ENCODE data around the gene RBMXL3. TPM values are rescaled to one million over a fixed set of nuclear protein-coding genes. Genes with fewer than 3 reads are reported as not detected.

The RBMXL3 gene
- not detected for total RNA-seq
- polyA plus RNA-seq = not detected

DNA sequence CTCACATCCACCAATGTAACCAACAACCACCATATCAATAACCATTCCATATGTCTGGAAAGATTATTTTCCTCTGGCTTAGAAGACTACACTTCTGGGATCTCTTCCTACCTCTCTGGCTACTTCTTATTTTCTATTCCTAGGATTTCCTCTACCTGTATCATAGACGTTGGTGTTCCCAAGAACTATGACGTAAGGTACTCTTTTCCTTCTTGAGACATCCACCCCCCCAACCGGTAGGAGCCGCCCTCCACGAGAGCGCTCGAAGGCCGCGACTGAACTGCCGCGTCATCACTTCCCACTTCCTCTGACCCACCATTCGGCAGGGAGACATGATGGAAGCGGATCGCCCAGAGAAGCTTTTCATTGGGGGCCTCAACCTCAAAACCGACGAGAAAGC is at the start of gene RBMXL3:
RBMXL3 (plus strand) TSS at position 301 of the 400 bp plus-strand sequence; CDS start at position 333, 32 bp downstream.
- 97 to 98% methylated on average over 16 of the region's 16 CpGs for WGBS, 2 donors
- Histone ChIP-seq H3K4me3 (no peak within 1 kb of the TSS), H3K4me1 (peaks cover 0 to 11% (median 2%) of the 10 kb centered on the region in 4 donors), H3K9me3 (no peaks in the 10 kb centered on the region), H3K27ac (no peak within 1 kb of the TSS), H3K27me3 (no peaks in the 10 kb centered on the region), H3K36me3 (no peaks in the 10 kb centered on the region)
- intact Hi-C loops (cut with DNase I) = no loop called here
- TF ChIP-seq POLR2AphosphoS5 (IDR thresholded peaks at IDR 0.05) (no peak), EP300 (IDR thresholded peaks at IDR 0.05) (no peak), POLR2A (IDR thresholded peaks at IDR 0.05) (no peak)
- TF ChIP-seq, protein P1, sequence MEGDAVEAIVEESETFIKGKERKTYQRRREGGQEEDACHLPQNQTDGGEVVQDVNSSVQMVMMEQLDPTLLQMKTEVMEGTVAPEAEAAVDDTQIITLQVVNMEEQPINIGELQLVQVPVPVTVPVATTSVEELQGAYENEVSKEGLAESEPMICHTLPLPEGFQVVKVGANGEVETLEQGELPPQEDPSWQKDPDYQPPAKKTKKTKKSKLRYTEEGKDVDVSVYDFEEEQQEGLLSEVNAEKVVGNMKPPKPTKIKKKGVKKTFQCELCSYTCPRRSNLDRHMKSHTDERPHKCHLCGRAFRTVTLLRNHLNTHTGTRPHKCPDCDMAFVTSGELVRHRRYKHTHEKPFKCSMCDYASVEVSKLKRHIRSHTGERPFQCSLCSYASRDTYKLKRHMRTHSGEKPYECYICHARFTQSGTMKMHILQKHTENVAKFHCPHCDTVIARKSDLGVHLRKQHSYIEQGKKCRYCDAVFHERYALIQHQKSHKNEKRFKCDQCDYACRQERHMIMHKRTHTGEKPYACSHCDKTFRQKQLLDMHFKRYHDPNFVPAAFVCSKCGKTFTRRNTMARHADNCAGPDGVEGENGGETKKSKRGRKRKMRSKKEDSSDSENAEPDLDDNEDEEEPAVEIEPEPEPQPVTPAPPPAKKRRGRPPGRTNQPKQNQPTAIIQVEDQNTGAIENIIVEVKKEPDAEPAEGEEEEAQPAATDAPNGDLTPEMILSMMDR (IDR thresholded peaks at IDR 0.05) = no peak
- no peak for DNase-seq

DNA sequence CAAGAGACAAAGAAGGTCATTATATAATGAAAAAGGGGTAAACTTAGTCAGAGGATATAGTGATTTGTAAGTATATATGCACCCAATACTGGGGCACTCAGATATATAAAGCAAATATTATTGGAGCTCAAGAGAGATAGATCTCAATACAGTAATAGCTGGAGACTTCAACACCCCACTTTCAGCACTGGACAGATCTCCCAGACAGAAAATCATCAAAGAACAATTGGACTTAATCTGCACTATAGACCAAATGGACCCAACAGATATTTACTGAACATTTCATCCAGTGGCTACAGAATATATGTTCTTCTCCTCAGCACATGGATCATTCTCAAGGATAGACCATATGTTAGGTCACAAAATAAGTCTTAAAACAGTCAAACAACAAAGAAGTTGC is 47.2 kb upstream of the RBMXL3 start:
- no peaks in the 10 kb centered on the region for H3K4me1 ChIP-seq
- peaks cover 0 to 3% (median 0%) of the 10 kb centered on the region in 4 donors for H3K36me3 ChIP-seq
- H3K27me3 ChIP-seq = no peaks in the 10 kb centered on the region
- H3K27ac ChIP-seq = no peak overlapping the region
- no peaks in the 10 kb centered on the region for H3K9me3 ChIP-seq
- no peak for DNase-seq
- intact Hi-C loops (cut with DNase I) = no loop called here
- H3K4me3 ChIP-seq = no peak overlapping the region
- TF ChIP-seq POLR2AphosphoS5 (IDR thresholded peaks at IDR 0.05) (no peak), POLR2A (IDR thresholded peaks at IDR 0.05) (no peak)
- TF ChIP-seq, protein P1 (IDR thresholded peaks at IDR 0.05) = no peak

DNA sequence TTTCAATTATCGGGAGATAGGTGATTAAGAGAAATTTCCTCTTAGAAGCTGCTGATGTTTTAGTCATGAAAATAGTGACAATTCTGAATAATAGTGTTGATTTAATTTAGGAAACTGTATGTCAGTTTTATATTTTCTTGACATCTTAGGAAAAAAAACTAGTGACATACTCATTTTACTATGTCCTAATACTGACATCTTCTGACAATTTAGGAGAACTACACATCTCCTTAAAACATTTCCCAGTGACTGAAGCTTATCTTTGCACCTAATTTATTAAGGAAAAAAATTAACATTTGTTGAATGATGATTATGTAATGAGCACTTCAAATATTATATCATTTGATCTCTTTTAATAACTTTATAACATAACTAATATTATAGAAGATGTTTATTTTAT is 42.0 kb upstream of the RBMXL3 start:
- TF ChIP-seq POLR2A (IDR thresholded peaks at IDR 0.05) = no peak
- TF ChIP-seq, protein P1 (IDR thresholded peaks at IDR 0.05) = peak in 1 of 4 experiments; percentile 41
- DNase-seq = no peak
- Histone ChIP-seq H3K4me1 (peaks cover 0 to 6% (median 0%) of the 10 kb centered on the region in 4 donors), H3K4me3 (no peak overlapping the region), H3K9me3 (no peaks in the 10 kb centered on the region), H3K36me3 (peaks cover 0 to 4% (median 0%) of the 10 kb centered on the region in 4 donors), H3K27me3 (no peaks in the 10 kb centered on the region), H3K27ac (no peak overlapping the region)
- intact Hi-C loops (cut with DNase I) = no loop called here
- WGBS, 2 donors = 74 to 93% methylated on average over 1 of the region's 1 CpG

DNA sequence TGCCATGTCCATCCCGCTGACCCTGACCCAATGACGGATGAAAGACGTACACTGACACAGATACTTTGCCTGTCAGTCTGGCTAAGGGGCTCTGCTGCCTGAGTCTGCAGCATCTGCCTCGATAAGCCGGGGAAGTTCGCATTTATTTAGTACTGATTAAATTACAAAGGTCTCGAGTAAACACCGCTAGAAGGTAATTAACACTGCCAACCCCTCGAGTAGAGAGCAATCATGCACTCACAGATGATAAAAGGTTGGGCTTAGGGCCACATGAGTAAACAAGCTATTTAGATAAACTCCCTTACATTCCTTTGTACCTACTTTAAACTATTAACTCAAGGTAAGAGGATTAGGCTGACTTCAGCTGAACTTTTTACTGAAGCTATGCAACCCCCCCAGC is 16.0 kb upstream of the RBMXL3 start:
- H3K4me1 ChIP-seq = no peaks in the 10 kb centered on the region
- H3K27ac ChIP-seq = no peak overlapping the region
- WGBS, 2 donors = 55 to 75% methylated on average over 9 of the region's 9 CpGs
- TF ChIP-seq POLR2AphosphoS5 (IDR thresholded peaks at IDR 0.05) = no peak
- no peak for TF ChIP-seq POLR2A (IDR thresholded peaks at IDR 0.05)
- TF ChIP-seq EP300 (IDR thresholded peaks at IDR 0.05) = no peak
- TF ChIP-seq, protein P1 (IDR thresholded peaks at IDR 0.05) = no peak
- no peak for DNase-seq
- no peaks in the 10 kb centered on the region for H3K9me3 ChIP-seq
- H3K4me3 ChIP-seq = no peak overlapping the region
- no peaks in the 10 kb centered on the region for H3K27me3 ChIP-seq
- intact Hi-C loops (cut with DNase I) = no loop called here
- no peaks in the 10 kb centered on the region for H3K36me3 ChIP-seq

DNA sequence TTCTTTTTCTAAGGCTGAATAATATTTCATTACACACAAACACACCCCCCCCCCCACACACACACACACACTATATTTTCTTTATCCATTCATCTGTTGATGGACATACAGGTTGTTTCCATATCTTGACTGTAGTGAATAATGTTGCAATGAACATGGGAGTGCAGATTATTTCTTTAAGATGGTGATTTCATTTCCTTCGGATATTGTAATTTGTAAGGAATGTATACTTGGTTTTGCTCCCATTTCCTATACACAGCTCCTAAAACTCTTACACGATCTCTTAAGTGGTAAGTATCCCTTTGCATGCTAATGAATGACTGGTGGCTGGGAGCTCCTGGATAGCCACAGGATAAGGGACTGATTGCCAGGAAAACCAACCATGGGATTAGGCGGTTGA is 14.7 kb upstream of the RBMXL3 start:
- Histone ChIP-seq H3K27ac (no peak overlapping the region), H3K36me3 (no peaks in the 10 kb centered on the region), H3K4me1 (no peaks in the 10 kb centered on the region), H3K9me3 (no peaks in the 10 kb centered on the region), H3K27me3 (no peaks in the 10 kb centered on the region), H3K4me3 (no peak overlapping the region)
- WGBS, 2 donors = 91 to 94% methylated on average over 3 of the region's 3 CpGs
- TF ChIP-seq POLR2AphosphoS5 (IDR thresholded peaks at IDR 0.05) (no peak), POLR2A (IDR thresholded peaks at IDR 0.05) (no peak), EP300 (IDR thresholded peaks at IDR 0.05) (no peak)
- TF ChIP-seq, protein P1 (IDR thresholded peaks at IDR 0.05) = no peak
- intact Hi-C loops (cut with DNase I) = no loop called here
- DNase-seq = no peak

Data from sigmoid colon (tissue), 7 donors.